DND-41 (cell line): ENCODE measurements around the gene SCRN3.

Experiments
- ATAC-seq: fragments of 200-7000 bp; cut with Tn5 transposase; 3 replicates; pipeline ENCODE4 v1.9.1; 2021; ENCODE audit warnings: low read depth; ENCODE audit not compliant: insufficient read depth
- DNase-seq: peaks from one replicate; pipeline ENCODE4 v3.0.0-alpha.2; 2020
- H2AFZ ChIP-seq: 2 replicates; pipeline ENCODE4 v1.6.0; 2012; ENCODE audit warnings: low read depth, low read length
- H3K27ac ChIP-seq: 2 replicates; pipeline ENCODE4 v1.5.1; 2012; ENCODE audit warnings: low read length, inconsistent platforms
- H3K27me3 ChIP-seq: fragments of 200-600 bp; sonication (generic); 2 replicates; pipeline ENCODE4 v1.6.0; 2012; ENCODE audit warnings: low read length, mild to moderate bottlenecking, inconsistent platforms; ENCODE audit not compliant: insufficient read depth, poor library complexity
- H3K36me3 ChIP-seq: 2 replicates; pipeline ENCODE4 v1.5.1; 2012; ENCODE audit warnings: low read length, inconsistent platforms; ENCODE audit not compliant: insufficient read depth
- H3K4me1 ChIP-seq: 2 replicates; pipeline ENCODE4 v1.5.1; 2012; ENCODE audit warnings: mild to moderate bottlenecking, low read length; ENCODE audit not compliant: insufficient read depth
- H3K4me2 ChIP-seq: 2 replicates; pipeline ENCODE4 v1.6.0; 2012; ENCODE audit warnings: mild to moderate bottlenecking, moderate library complexity, low read length, inconsistent platforms; ENCODE audit not compliant: insufficient read depth
- H3K4me3 ChIP-seq, 2 experiments: fragments of 200-600 bp in 1 of 2; shearing (Covaris generic) in 1 of 2; 2 replicates each; pipeline ENCODE4 v1.5.1; 2012 to 2016; ENCODE audit warnings: inconsistent platforms in 2 of 2, low read length in 2 of 2, mild to moderate bottlenecking in 2 of 2, low read depth in 1 of 2, moderate library complexity in 1 of 2
- H3K79me2 ChIP-seq: 2 replicates; pipeline ENCODE4 v1.6.0; 2012; ENCODE audit warnings: low read length, inconsistent platforms; ENCODE audit not compliant: insufficient read depth
- H3K9ac ChIP-seq: 2 replicates; pipeline ENCODE4 v1.6.0; 2012; ENCODE audit warnings: low read depth, mild to moderate bottlenecking, inconsistent platforms, low read length, moderate library complexity
- H3K9me3 ChIP-seq: 2 replicates; pipeline ENCODE4 v1.5.1; 2012; ENCODE audit warnings: low read length, moderate library complexity, mild to moderate bottlenecking, inconsistent platforms; ENCODE audit not compliant: insufficient read depth, severe bottlenecking
- H4K20me1 ChIP-seq: 2 replicates; pipeline ENCODE4 v1.6.0; 2012; ENCODE audit warnings: low read length; ENCODE audit not compliant: insufficient read depth
- CTCF ChIP-seq: IDR thresholded peaks from 2 replicates; pipeline ENCODE4 v1.5.1; 2012; ENCODE audit warnings: borderline replicate concordance, low read length, moderate library complexity, mild to moderate bottlenecking; ENCODE audit not compliant: poor library complexity, severe bottlenecking; ENCODE audit errors: extremely low read depth
- EZH2 ChIP-seq: IDR thresholded peaks from 3 replicates; pipeline ENCODE4 v1.6.1; 2012; ENCODE audit warnings: borderline replicate concordance, low read depth, mild to moderate bottlenecking, moderate library complexity, low read length, inconsistent platforms; ENCODE audit not compliant: severe bottlenecking

SCRN3 gene

GRCh38 chr2:174392706-174393105 is 2.8 kb upstream of the SCRN3 start:
- Histone ChIP-seq H3K4me2 (peak overlapping the region; percentile 92; the same call in 1 of the 2 replicates), H3K79me2 (peaks cover 69% of the 10 kb centered on the region)

GRCh38 chr2:174395969-174396630 is 570 bp downstream of the SCRN3 start:
- Histone ChIP-seq H4K20me1 (no peaks in the 10 kb centered on the region), H3K9ac (peak overlapping the region; percentile 76), H3K27me3 (no peaks in the 10 kb centered on the region), H3K27ac (peak overlapping the region; percentile 86), H3K9me3 (no peaks in the 10 kb centered on the region), H3K4me2 (peak overlapping the region; percentile 92), H3K4me1 (peaks cover 44% of the 10 kb centered on the region), H2AFZ (peak overlapping the region; percentile 82), H3K4me3 (peak overlapping the region; percentile 49 to 73), H3K79me2 (peaks cover 43% of the 10 kb centered on the region), H3K36me3 (peaks cover 10% of the 10 kb centered on the region)
- ATAC-seq, result peak; percentile 25; the same call in 2 of the 3 replicates
- DNase-seq, result no peak
- TF ChIP-seq CTCF, result no peak

More at GRCh38 chr2:174392706-174393105, 2.8 kb upstream of the SCRN3 start:
- no peak overlapping the region for H3K4me3 ChIP-seq
- peaks cover 17% of the 10 kb centered on the region for H3K36me3 ChIP-seq
- peaks cover 42% of the 10 kb centered on the region for H3K4me1 ChIP-seq
- no peaks in the 10 kb centered on the region for H3K9me3 ChIP-seq
- H3K27me3 ChIP-seq, result no peaks in the 10 kb centered on the region
- no peak overlapping the region for H3K27ac ChIP-seq
- ATAC-seq, result no peak
- H4K20me1 ChIP-seq, result peaks cover 3% of the 10 kb centered on the region; the same call in 1 of the 2 replicates
- H3K9ac ChIP-seq, result no peak overlapping the region
- no peak overlapping the region for H2AFZ ChIP-seq
- DNase-seq, result no peak
- TF ChIP-seq CTCF, result no peak
- no peak for TF ChIP-seq EZH2

DNA sequence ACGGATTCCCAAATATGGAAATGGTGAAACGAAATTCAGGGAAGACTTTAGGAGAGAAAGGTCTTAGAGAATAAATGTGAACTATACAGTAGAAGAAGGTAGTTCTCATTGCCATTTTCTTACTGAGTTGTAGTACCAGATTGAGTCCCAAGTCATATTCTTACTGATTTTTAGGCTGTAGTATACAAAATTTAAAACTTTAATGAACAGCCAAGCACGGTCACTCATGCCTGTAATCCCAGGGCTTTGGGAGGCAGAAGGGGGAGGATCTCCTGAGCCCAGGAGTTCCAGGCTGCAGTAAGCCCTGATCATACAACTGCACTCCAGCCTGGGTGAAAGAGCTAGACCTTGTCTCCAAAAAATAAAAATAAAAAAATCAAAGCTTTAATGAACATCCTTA is 2.2 kb downstream of the SCRN3 start:
- Histone ChIP-seq H3K4me3 (no peak overlapping the region), H3K9me3 (no peaks in the 10 kb centered on the region), H2AFZ (no peak overlapping the region), H3K27ac (no peak overlapping the region), H3K9ac (no peak overlapping the region), H3K4me1 (peaks cover 41% of the 10 kb centered on the region), H3K27me3 (no peaks in the 10 kb centered on the region), H3K79me2 (peaks cover 27% of the 10 kb centered on the region), H3K4me2 (no peak overlapping the region), H4K20me1 (no peaks in the 10 kb centered on the region), H3K36me3 (peaks cover 8% of the 10 kb centered on the region; the same call in 1 of the 2 replicates)
- ATAC-seq (no peak), DNase-seq (no peak)
- TF ChIP-seq EZH2 (no peak), CTCF (no peak)

DNA sequence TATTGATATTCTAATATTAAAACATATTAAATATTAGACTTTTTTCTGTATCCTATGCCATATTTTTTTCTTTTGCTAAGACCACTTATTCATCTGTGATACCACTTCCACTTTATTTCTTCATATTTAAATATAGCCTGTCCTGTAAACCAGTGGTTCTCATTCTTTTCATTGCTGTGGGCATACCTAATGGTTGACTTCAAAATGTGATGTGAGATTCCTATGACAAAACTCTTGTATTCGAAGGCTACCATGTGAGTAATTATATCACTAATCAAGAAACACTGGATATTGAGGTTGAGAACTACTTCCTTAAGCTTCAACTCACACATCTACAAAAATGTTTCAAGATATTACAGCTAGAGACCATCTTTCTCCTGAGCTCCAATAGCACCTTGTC is 3.6 kb downstream of the SCRN3 start:
- Histone ChIP-seq H3K4me1 (peaks cover 27% of the 10 kb centered on the region), H3K4me2 (no peak overlapping the region), H3K27ac (no peak overlapping the region), H3K9ac (no peak overlapping the region), H4K20me1 (no peaks in the 10 kb centered on the region), H3K9me3 (no peaks in the 10 kb centered on the region), H3K27me3 (no peaks in the 10 kb centered on the region), H3K79me2 (peaks cover 13% of the 10 kb centered on the region), H3K4me3 (no peak overlapping the region), H2AFZ (no peak overlapping the region), H3K36me3 (peaks cover 16% of the 10 kb centered on the region; the same call in 1 of the 2 replicates)
- TF ChIP-seq EZH2 (no peak), CTCF (no peak)
- ATAC-seq, result no peak
- no peak for DNase-seq
